Measurements from ENCODE around the gene ILKAP. TPM values are rescaled to one million over a fixed set of nuclear protein-coding genes. Genes with fewer than 3 reads are reported as not detected.

The ILKAP gene
- total RNA-seq, 1 experiment from 2014 or later, result 53.4 TPM

GRCh38 chr2:238235856-238236255 lies 32.4 kb upstream of the ILKAP start:
- intact Hi-C loops (cut with micrococcal nuclease), result no loop called here
- no peaks in the 10 kb centered on the region for H3K27me3 ChIP-seq (ENCODE audit: insufficient read depth, low read length)
- H3K9ac ChIP-seq (ENCODE audit: low read length), result no peak overlapping the region
- DNase-seq (ENCODE audit: low read depth, low spot score) (no peak), ATAC-seq (no peak)
- H3K79me2 ChIP-seq (ENCODE audit: insufficient read depth, low read length), result no peaks in the 10 kb centered on the region; the same call in 1 of the 2 replicates
- ChIA-PET CTCF (no interaction called here), POLR2A (no interaction called here), RAD21 (ENCODE audit: low non-redundant PET in 1 of 2, low total read pairs in 2 of 2, uncharacterized antibody in 2 of 2, unreplicated experiment in 2 of 2) (no interaction called here)
- no peak overlapping the region for H2AFZ ChIP-seq (ENCODE audit: low read depth, low read length, poor library complexity, severe bottlenecking)
- H3K4me3 ChIP-seq (replicated peaks in 1 of 2; ENCODE audit: low read depth in 1 of 2, low read length in 2 of 2), result no peak overlapping the region
- H3K4me2 ChIP-seq (ENCODE audit: low read length), result no peak overlapping the region
- no peaks in the 10 kb centered on the region for H3K36me3 ChIP-seq (ENCODE audit: control insufficient read depth in 1 of 2, insufficient read depth in 2 of 2, low read length in 2 of 2)
- BruUV-seq (replicated peaks), result no TSS peak
- H3K9me2 ChIP-seq (ENCODE audit: insufficient read depth), result no peaks in the 10 kb centered on the region
- no peaks in the 10 kb centered on the region for H3K9me3 ChIP-seq (ENCODE audit: control insufficient read depth in 1 of 2, insufficient read depth in 1 of 2, low read depth in 1 of 2, low read length in 2 of 2)
- H3K27ac ChIP-seq (ENCODE audit: low read depth, low read length), result no peak overlapping the region
- no peak for TF ChIP-seq ATF3 (IDR thresholded peaks at IDR 0.05)
- TF ChIP-seq CBX3 (IDR thresholded peaks at IDR 0.05; ENCODE audit: low read depth), result no peak
- TF ChIP-seq MAX (IDR thresholded peaks at IDR 0.05), result no peak
- no peak for TF ChIP-seq EGR1 (IDR thresholded peaks at IDR 0.05; ENCODE audit: low read depth)
- TF ChIP-seq ZBTB33 (IDR thresholded peaks at IDR 0.05; ENCODE audit: extremely low read depth, insufficient replicate concordance, low read length), result no peak
- no peak for TF ChIP-seq CTCF (IDR thresholded peaks at IDR 0.05 in 2 of 3, conservative IDR thresholded peaks at IDR 0.05 in 1 of 3; ENCODE audit: borderline replicate concordance in 1 of 3, insufficient read depth in 1 of 3, low read depth in 2 of 3, low read length in 2 of 3)
- TF ChIP-seq FOSL1 (IDR thresholded peaks at IDR 0.05; ENCODE audit: low read depth), result no peak
- no peak for TF ChIP-seq EZH2 (IDR thresholded peaks at IDR 0.05)
- no peak for TF ChIP-seq ELF1 (IDR thresholded peaks at IDR 0.05; ENCODE audit: borderline replicate concordance, low read depth)
- TF ChIP-seq REST (IDR thresholded peaks at IDR 0.05; ENCODE audit: low read depth), result no peak
- TF ChIP-seq RAD21 (IDR thresholded peaks at IDR 0.05; ENCODE audit: low read depth), result no peak
- no peak for TF ChIP-seq YY1 (IDR thresholded peaks at IDR 0.05; ENCODE audit: extremely low read depth, insufficient replicate concordance, low read depth, low read length)
- TF ChIP-seq POLR2AphosphoS5 (IDR thresholded peaks at IDR 0.05; ENCODE audit: low read depth, low read length), result no peak
- TF ChIP-seq CEBPB (IDR thresholded peaks at IDR 0.05; ENCODE audit: low read depth), result no peak
- peaks cover 11 to 31% of the 10 kb centered on the region in 2 experiments for H3K4me1 ChIP-seq (ENCODE audit: control insufficient read depth in 1 of 2, insufficient read depth in 2 of 2, low read length in 2 of 2)
- H4K20me1 ChIP-seq (ENCODE audit: insufficient read depth), result no peaks in the 10 kb centered on the region
